Urinary bladder (tissue), 4 donors: Measurements from ENCODE around the gene PPP1R13B. TPM values are rescaled to one million over a fixed set of nuclear protein-coding genes. Genes with fewer than 3 reads are reported as not detected.

ENCODE experiments used
- DNase-seq: peaks from one replicate; pipeline ENCODE4 v3.0.0-alpha.2; 2015; ENCODE audit errors: extremely low spot score
- H3K27ac ChIP-seq: one replicate; pipeline ENCODE4 v1.5.1; 2013; ENCODE audit warnings: low read depth, mild to moderate bottlenecking, moderate library complexity
- H3K36me3 ChIP-seq: one replicate; pipeline ENCODE4 v1.6.1; 2013; ENCODE audit warnings: mild to moderate bottlenecking, moderate library complexity; ENCODE audit not compliant: insufficient read depth
- H3K4me1 ChIP-seq: one replicate; pipeline ENCODE4 v1.6.1; 2013; ENCODE audit warnings: mild to moderate bottlenecking, moderate library complexity; ENCODE audit not compliant: insufficient read depth
- H3K4me3 ChIP-seq: one replicate; pipeline ENCODE4 v1.5.1; 2013; ENCODE audit warnings: low read depth, low read length
- WGBS: extraction: QIAGEN DNeasy Blood & Tissue Kit; methylation state at CpG from one replicate; pipeline ENCODE4 v1.1.7; 2013; 5-methylcytosine and 5-hydroxymethylcytosine counted together
- polyA plus RNA-seq: library from polyadenylated mRNA; stranded (reverse); fragments of 200-250 nt; gene quantifications from one replicate; pipeline ENCODE4 v1.2.3, GENCODE V29; 2013
- total RNA-seq: library from RNA; depleted of rRNA; stranded (reverse); fragments of >200 nt; gene quantifications from one replicate; pipeline ENCODE4 v1.2.3, GENCODE V29; 2014
- donor health status: healthy with polysubstance abuse.
- donor health status: healthy.

The PPP1R13B gene
- total and polyA plus RNA-seq, 2 donors = 15.8 to 17.8 TPM

- Histone ChIP-seq H3K36me3 (no peaks in the 10 kb centered on the region), H3K4me3 (no peak overlapping the region), H3K4me1 (peaks cover 2% of the 10 kb centered on the region), H3K27ac (no peak overlapping the region)
- no peak for DNase-seq
- WGBS = 66% methylated on average over 27 of the region's 27 CpGs
These were observed 39.2 kb upstream of the PPP1R13B start for GRCh38 chr14:103886304-103887169.

DNA sequence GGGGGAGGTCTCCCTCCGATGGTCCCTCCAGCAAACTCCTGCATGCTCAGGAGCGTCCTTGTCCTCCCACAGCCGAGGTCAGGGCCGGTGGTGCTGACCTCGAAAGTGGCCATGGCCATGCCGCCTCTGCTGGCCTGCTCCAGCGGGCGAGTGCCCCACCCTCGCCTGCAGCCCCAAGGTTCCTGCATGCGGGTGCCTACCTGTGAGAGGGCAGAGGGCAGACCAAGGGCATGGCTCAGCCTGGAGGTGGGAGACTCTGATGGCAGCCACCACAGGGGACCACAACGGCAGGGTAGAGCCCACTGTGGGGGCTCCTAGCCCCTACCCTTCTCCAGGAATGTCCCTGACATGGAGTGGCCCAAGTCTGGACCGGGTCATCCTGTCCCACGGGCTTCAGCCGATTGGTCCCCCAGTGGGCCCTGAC lies 38.1 kb upstream of the PPP1R13B start:
- H3K27ac ChIP-seq = no peak overlapping the region
- no peak for DNase-seq
- H3K4me1 ChIP-seq = peaks cover 2% of the 10 kb centered on the region
- no peak overlapping the region for H3K4me3 ChIP-seq
- H3K36me3 ChIP-seq = no peaks in the 10 kb centered on the region
- WGBS = 89% methylated on average over 14 of the region's 14 CpGs

DNA sequence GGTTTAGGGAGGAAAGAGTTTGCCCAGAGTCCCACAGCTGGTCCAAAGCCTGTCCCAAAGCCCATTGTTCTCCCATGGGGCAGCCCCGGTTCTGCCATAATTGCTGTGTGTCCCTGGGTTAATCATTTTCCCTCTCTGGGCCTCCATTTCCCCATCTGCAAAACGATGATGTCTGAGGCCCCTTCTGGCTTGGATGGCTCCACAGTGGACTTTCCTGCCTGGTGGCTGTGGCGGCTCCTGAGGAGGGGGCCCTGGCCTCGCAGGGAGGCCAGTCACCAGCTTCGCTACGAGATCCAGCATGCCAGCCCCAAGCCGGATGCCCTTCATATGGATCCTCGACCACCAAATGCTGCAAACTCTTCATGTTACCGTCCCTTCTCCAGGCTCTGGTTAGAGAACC lies 37.5 kb upstream of the PPP1R13B start:
- Histone ChIP-seq H3K4me1 (peaks cover 2% of the 10 kb centered on the region), H3K36me3 (no peaks in the 10 kb centered on the region), H3K27ac (no peak overlapping the region), H3K4me3 (no peak overlapping the region)
- WGBS = 93% methylated on average over 9 of the region's 9 CpGs
- no peak for DNase-seq

DNA sequence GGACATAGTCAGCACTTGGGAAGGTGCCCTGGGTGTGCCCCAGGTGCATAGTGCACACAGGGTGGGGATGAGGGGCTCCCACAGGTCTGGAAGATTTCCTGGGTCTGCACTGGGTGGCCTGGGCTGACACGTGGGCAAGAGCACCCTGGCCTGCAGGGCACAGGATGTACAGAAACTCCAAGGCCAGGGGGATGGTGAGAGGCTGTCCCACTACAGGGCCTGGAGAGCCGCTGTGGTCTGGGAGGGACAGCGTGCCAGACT lies 35.8 kb upstream of the PPP1R13B start:
- Histone ChIP-seq H3K27ac (no peak overlapping the region), H3K36me3 (no peaks in the 10 kb centered on the region), H3K4me3 (no peak overlapping the region), H3K4me1 (peaks cover 2% of the 10 kb centered on the region)
- WGBS = 88% methylated on average over 3 of the region's 3 CpGs
- no peak for DNase-seq

- no peak overlapping the region for H3K27ac ChIP-seq
- 74% methylated on average over 20 of the region's 20 CpGs for WGBS
- no peak overlapping the region for H3K4me3 ChIP-seq
- no peaks in the 10 kb centered on the region for H3K36me3 ChIP-seq
- DNase-seq = peak; percentile 49
- H3K4me1 ChIP-seq = peaks cover 2% of the 10 kb centered on the region
These were observed 35.3 kb upstream of the PPP1R13B start for GRCh38 chr14:103882503-103883262.

- Histone ChIP-seq H3K27ac (no peak overlapping the region), H3K36me3 (no peaks in the 10 kb centered on the region), H3K4me3 (no peak overlapping the region), H3K4me1 (no peaks in the 10 kb centered on the region)
- WGBS = 65% methylated on average over 31 of the region's 31 CpGs
- DNase-seq = no peak
These were observed 34.2 kb upstream of the PPP1R13B start for GRCh38 chr14:103881268-103882201.

DNA sequence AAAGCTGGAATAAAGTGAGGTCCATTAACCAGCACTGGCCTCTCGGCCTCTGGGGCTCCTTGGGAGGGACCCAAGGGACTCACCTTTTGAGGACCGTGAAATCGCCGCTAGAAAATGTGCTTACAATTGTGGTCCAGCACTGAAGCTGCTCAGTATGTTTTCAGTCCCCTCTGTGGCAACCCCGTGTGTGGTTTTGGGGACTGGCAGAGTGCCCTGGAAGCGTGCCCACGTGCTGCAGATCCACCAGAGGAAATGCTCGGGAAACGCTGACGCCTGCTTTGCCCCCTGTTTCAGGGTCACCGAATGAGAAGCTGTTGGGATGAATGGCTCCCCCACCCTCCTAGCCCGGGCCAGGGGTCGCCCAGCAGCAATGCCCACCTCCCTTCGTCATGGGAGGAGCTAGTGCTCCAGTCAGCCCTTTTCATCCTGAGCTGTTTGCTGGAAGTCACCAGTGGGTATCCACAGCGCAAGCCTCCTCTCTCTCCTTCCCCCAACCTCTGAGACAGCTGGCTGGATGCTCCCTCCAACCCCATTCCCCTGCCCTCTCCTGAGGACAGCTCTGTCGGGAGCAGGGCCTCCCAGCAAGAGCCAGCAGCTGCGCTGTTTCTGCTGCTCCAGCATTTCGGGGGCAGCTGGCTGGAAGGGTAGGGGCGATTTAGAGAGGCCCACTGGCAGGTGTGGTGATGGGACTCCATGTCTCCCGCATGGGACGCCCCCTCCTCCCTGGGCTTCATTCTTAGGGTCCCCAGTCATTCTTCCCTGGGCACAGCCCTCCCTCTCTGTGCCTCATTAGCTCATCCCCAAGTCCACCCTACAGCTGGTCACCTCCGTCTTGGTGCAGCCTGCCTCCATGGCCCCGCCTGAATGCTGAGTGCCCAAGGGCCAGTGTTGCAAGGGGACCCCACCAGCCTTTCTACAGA lies 33.2 kb upstream of the PPP1R13B start:
- Histone ChIP-seq H3K27ac (peak overlapping the region; percentile 11), H3K4me3 (no peak overlapping the region), H3K4me1 (no peaks in the 10 kb centered on the region), H3K36me3 (no peaks in the 10 kb centered on the region)
- DNase-seq = no peak
- WGBS = 23% methylated on average over 23 of the region's 23 CpGs

GRCh38 chr14:103879570-103880347 lies 32.4 kb upstream of the PPP1R13B start:
- no peak overlapping the region for H3K4me3 ChIP-seq
- DNase-seq = no peak
- no peaks in the 10 kb centered on the region for H3K4me1 ChIP-seq
- no peaks in the 10 kb centered on the region for H3K36me3 ChIP-seq
- 39% methylated on average over 34 of the region's 34 CpGs for WGBS
- peak overlapping the region; percentile 46 for H3K27ac ChIP-seq

DNA sequence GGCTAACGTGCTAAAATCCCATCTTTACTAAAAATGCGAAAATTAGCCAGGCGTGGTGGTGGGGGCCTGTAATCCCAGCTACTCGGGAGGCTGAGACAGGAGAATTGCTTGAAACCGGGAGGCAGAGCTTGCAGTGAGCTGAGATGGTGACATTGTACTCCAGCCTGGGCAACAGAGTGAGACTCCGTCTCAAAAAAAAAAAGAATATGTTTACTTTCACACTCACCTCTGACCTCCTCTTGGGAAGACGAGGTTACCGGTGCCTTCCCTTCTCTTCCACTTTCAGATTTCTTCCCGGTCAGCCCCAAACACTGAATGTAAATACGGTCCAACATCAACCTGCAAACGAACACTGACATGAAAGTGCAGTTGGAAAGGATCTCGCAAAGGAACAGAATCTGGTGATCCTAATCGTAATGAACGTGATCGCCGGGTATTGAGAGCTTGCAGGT lies 31.8 kb upstream of the PPP1R13B start:
- Histone ChIP-seq H3K36me3 (no peaks in the 10 kb centered on the region), H3K4me1 (no peaks in the 10 kb centered on the region), H3K27ac (no peak overlapping the region), H3K4me3 (no peak overlapping the region)
- no peak for DNase-seq
- 89% methylated on average over 16 of the region's 16 CpGs for WGBS

DNA sequence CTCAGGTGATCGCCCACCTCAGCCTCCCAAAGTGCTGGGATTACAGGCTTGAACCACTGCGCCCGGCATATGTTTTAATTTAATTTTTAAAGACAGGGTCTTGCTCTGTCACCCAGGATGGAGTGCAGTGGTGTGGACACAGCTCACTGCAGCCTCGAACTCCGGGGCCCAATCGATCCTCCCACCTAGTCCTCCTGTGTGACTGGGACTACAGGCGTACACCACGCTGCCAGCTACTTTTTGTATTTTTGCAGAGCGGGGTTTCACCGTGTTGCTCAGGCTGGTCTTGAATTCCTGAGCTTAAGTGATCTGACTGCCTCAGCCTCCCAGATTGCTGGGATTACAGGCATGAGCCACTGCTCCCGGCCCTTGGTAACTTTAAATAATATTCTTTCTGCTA lies 30.8 kb upstream of the PPP1R13B start:
- Histone ChIP-seq H3K36me3 (no peaks in the 10 kb centered on the region), H3K27ac (no peak overlapping the region), H3K4me1 (no peaks in the 10 kb centered on the region), H3K4me3 (no peak overlapping the region)
- 88% methylated on average over 11 of the region's 11 CpGs for WGBS
- DNase-seq = no peak

DNA sequence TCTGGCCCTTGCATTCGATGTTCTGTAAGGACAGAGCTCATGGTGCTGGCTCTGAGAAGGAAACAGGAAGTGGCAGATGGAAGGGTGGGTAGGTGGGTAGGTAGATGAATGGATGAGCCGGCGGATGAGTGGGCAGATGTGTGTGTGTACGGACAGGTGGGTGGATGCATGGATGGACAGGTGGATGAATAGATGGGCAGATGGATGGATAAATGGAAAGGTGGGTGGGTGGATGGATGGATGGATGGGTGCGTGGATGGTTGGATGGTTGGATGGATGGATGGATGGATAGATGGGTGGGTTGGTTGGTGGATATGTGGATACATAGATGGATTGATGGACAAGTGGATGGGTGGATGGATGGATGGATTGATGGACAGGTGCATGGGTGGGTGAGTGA lies 27.6 kb upstream of the PPP1R13B start:
- H3K27ac ChIP-seq = no peak overlapping the region
- no peaks in the 10 kb centered on the region for H3K4me1 ChIP-seq
- 95% methylated on average over 5 of the region's 5 CpGs for WGBS
- no peak for DNase-seq
- no peaks in the 10 kb centered on the region for H3K36me3 ChIP-seq
- no peak overlapping the region for H3K4me3 ChIP-seq

DNA sequence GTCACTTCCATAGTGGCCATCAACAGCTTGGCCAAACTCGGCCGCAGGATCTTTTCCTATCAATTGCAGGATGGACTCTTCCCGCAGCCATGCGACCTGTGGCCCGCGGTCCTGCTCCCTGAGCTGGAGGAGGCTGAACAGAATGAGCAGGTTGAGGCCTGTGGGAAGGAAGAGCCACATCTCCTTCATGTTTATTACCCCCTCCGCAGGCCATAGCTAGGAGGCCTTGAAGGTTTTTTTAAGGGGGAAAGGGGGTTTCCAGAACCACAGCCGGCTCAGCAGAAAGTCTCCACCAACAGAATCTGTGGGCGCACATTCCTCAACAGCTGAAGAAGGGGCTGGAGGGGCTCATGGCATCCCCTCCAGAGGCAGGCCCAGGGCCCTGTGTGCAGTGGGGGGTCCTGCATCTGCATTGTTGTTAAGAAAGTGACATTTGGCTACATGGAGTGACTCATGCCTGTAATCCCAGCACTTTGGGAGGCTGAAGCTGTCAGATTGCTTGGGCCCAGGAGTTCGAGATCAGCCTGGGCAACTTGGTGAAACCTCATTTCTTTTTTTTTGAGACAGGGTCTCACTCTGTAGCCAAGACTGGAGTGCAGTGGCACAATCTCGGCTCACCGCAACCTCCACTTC lies 25.2 kb upstream of the PPP1R13B start:
- no peak overlapping the region for H3K27ac ChIP-seq
- H3K36me3 ChIP-seq = no peaks in the 10 kb centered on the region
- peak overlapping the region; percentile 30 for H3K4me3 ChIP-seq
- H3K4me1 ChIP-seq = no peaks in the 10 kb centered on the region
- DNase-seq = no peak
- 76% methylated on average over 12 of the region's 12 CpGs for WGBS
